HG02852 (cell line): ENCODE data around the gene FCRL1.
A peak's percentile ranks its signal among the peaks of the same experiment; 100 is the strongest.

Experiments used
- ATAC-seq: cut with Tn5 transposase; IDR thresholded peaks from one replicate; pipeline ENCODE4 v1.9.1; 2021; ENCODE audit warnings: mild to moderate bottlenecking, moderate library complexity; ENCODE audit not compliant: unreplicated experiment

FCRL1 gene, protein sequence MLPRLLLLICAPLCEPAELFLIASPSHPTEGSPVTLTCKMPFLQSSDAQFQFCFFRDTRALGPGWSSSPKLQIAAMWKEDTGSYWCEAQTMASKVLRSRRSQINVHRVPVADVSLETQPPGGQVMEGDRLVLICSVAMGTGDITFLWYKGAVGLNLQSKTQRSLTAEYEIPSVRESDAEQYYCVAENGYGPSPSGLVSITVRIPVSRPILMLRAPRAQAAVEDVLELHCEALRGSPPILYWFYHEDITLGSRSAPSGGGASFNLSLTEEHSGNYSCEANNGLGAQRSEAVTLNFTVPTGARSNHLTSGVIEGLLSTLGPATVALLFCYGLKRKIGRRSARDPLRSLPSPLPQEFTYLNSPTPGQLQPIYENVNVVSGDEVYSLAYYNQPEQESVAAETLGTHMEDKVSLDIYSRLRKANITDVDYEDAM

DNA sequence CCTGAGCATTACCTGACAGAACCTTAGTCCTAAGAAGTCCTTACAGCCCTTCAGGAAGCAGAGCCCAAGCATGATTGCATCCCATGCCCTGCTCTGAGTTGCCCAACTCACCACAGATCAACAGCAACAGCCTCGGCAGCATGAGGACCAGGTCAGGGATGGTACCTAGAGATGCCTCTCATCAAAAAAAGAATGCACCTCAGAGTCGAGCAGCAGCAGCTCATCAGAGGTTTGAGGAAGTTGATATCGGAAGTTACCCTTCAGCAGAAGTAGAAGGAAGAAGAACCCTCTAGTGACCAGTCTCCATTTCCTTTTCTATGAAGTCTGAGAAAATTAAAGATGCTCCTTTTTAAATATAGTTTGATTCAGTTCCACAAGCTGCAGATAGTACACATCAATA is at the start of gene FCRL1:
Gene FCRL1, minus strand, starts transcription at position 225 of the 400 bp plus-strand sequence. Its CDS starts 83 bp downstream, at position 142.
- no peak for ATAC-seq

DNA sequence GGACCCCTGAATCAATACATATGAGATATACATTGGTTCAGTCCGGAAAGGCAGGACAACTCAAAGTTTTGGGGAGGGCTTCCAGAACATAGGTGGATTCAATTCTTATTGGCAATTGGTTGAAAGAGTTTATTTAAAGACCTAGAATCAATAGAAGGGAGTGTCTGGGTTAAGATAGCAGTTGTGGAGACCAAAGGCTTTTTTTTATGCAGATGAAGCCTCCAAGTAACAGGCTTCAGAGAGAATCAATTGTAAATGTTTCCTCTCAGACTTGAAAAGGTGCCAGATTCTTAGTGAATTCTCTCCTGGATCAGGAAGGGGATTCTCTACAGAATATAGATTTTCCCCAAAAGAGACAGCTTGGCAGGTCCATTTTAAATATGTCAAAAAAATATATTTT is 48.7 kb upstream of the FCRL1 start:
- ATAC-seq, result no peak

DNA sequence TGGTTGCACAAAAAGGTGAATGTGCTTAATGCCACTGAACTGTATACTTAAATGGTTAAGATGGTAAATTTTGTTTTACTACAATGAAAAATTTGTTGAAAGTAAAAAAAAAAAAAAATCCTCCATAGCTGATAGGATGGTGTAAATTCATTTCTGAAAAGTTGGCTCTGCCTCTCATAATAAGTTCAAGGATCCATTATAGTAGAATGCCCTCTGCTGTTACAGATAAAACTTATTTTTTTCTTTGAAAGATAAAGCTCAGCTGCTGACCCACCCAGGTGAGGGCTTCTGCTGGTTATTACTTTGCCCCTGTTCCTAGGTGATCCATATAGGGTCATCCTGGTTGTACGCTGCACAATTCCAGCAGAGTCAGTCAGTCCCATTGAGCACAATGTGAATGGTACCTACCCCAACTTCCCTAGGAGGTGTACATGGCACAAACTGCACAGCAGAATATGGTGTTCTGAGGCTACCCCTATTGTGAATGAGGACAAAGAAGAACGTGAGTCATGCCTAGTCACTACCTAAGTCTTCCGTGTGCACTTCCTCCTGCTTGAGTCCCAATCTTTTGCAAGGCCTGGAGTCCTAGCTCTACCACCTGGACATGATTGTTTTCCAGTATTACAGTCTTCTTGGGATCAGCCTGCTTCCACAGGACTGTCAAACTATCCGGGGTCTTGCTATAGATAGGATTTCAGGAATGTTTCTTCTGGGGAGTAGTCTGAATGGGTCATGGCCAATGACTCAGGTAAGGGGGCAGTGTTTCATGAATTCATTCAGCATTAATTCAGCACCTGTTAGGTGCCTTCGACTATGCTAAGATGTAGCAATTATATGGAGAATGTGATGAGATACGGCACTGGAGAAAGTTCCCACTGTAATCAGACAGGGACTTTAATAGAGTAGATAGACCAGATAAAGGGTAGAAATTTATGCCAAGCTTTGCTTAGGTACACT is 42.5 kb upstream of the FCRL1 start:
- no peak for ATAC-seq

GRCh38 chr1:157856538-157856937 is 36.6 kb upstream of the FCRL1 start:
- no peak for ATAC-seq

- no peak for ATAC-seq
Observed at GRCh38 chr1:157852476-157852875, 32.6 kb upstream of the FCRL1 start.

DNA sequence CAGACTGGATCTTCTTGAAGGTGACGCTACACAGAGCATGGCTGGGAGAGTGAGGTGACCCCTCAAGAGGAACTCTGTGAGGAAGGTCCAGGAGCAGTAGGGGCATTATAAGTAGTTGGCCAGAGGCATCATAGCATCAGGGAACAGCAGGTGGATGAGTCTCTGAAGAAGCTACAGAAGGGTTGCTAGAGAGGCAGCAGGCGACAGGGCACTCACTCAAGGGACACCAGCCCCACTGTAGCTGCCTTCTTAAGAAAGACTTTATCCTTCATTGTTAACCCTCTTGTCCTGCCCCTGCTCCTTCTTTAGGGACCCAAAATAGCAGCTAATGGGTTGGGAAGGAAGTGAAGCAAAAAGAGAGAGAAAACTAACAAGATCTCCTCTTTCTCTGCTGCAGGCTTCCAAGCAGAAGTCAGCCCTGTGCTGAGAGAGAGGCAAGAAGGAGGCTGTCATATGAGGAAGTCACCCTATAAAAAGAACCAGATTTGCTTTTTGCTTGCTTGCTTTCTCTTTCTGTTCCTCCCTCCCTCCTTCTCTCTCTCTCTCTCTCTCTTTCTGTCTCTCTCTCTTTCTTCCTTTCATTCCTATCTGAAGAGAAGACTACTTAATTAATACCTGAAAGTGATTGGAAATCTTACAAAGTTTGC is 29.4 kb upstream of the FCRL1 start:
- ATAC-seq, result peak; percentile 82

DNA sequence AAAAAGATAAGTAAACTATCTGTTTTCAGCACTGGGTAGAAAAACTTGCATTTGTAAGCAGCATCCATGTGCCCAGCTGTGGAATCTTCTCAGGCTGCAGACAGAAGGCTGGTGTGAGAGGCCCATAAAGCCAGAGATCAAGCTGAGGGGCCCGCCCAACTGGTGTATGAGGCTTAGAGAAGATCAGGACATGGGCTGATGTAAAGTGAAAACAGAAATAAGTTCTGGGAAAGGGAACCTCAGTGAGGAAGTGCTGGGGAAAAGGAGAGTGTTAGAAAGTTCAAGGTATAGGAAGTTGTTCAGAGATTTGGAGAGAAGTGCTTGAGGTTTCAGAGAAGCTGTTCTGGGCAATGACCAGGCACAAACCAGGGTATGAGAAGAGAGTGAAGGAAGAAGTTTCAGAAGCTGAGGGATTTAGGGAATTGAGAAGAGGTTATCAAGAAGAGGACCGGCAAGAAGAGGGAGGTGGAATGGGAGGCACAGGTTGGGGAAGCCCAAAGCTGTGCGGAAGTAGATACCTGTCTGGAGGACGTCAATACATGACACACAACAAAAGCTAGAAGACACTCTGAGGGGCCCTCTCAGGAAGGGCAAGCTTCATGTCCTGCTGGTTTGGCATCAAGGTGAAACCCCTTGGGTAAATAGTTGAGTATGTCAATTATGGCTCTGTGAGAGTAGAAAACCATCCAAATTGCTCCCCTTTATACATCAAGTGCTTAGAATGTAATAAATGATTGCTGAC is 24.3 kb upstream of the FCRL1 start:
- ATAC-seq, result no peak

GRCh38 chr1:157842939-157843338 is 23.0 kb upstream of the FCRL1 start:
- ATAC-seq, result peak; percentile 68

GRCh38 chr1:157841708-157842107 is 21.8 kb upstream of the FCRL1 start, which contains the start of gene CD5L:
Gene CD5L (minus strand): TSS chr1:157841808. CDS start chr1:157841701, 107 bp downstream.
- ATAC-seq, result no peak

GRCh38 chr1:157838966-157839365 is 19.0 kb upstream of the FCRL1 start:
- no peak for ATAC-seq

- ATAC-seq, result no peak
Observed at GRCh38 chr1:157834430-157834829, 14.5 kb upstream of the FCRL1 start.

DNA sequence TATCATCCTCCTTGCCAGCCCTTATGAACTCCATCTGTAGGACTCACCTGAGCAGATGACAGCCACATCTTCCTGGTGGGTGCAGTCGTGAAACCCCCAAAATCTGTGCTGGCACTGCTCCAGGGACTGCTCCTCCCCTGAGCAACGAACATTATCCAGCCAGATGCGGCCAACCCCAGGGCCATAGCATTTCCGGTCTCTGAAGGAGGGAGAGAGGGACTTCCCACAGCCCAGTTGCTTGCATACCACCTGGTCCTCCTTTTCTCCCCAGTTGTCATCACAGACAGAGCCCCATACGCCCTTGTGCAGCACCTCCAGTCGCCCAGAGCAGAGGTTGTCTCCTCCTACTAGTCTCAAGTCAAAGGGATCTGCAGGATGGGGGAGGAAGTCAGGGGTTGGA is 13.2 kb upstream of the FCRL1 start:
- ATAC-seq, result no peak

DNA sequence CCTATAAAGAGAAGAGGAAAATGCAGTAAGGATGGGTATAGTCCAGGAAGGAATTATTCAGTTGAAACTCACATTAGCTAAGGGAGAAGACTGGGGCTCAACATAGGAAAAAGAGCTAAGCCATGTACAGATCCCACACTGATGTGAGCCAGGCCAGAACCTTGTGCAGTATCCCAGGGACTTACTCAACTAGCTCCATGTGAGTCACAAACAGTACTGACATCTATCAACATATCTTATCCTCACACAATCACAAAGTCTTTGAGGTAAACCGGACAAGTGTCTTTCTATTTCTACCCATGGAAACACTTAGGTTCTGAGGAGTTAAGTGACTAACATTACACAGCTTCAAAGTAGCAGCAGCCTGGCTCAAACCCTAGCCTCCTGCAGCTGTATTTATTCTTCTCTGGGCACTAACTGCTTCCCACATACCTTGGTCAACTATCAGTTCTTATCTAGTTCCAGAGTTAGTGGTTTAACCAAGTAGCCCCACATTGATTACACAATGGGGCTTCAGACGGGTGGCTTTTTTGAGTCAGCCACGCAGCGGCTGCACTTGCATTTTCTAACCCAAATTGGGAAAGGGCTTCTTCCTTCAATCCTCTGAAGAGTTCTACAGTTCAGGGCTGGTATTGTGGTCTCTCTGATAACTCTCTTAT is 12.2 kb upstream of the FCRL1 start:
- no peak for ATAC-seq

- ATAC-seq, result no peak
Observed at GRCh38 chr1:157830887-157831286, 11.0 kb upstream of the FCRL1 start.

- ATAC-seq, result peak; percentile 53
Observed at GRCh38 chr1:157829711-157830110, 9.8 kb upstream of the FCRL1 start.

DNA sequence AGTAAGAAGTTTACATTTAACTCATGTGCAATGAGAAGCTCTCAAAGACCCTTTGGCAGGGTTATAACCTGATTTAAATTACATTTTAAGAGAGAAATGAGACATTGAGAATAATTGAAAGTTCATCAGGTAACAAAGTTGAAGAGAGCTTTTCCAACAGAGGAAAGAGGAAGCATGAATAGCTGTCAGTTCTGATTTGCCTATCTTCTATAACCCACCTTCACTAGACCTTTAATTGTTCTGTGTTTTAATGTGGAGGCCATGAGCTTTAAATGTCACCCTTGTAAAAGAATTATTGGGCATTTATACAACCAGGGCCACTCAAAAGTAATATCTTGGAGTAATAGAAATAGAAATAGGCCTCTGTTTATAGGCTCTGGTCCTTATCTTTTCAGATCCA is 9.3 kb upstream of the FCRL1 start:
- ATAC-seq, result no peak

- ATAC-seq, result no peak
Observed at GRCh38 chr1:157820299-157820698, 379 bp upstream of the FCRL1 start.

DNA sequence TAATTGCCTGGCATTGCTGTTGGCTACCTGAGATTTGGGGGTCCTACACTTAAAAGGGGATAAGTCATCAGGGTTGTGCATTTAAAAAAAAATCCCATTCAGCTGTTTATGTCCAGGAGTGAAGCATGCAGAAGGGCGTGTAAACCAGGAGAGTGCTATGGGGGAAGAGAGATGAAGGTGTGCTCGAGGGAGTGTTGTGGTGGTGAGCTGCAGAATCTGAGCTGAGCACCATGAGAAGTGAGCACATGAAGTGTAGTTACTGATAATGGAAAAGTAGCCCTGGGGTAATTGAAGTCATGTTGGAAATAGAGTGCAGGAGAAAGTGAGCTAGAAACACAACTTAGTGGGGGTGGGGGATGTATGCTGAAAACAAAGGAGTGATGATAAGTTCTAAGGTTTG is 705 bp downstream of the FCRL1 start:
- ATAC-seq, result no peak

- no peak for ATAC-seq
Observed at GRCh38 chr1:157813269-157813668, 6.7 kb downstream of the FCRL1 start.
